GM21528 (cell line): ENCODE data around the gene PANK4.

Source experiments
- ATAC-seq: cut with Tn5 transposase; IDR thresholded peaks from one replicate; pipeline ENCODE4 v1.9.1; 2021; ENCODE audit warnings: mild to moderate bottlenecking, moderate library complexity; ENCODE audit not compliant: unreplicated experiment, low FRiP score

The PANK4 gene

GRCh38 chr1:2502210-2502609 is 24.2 kb downstream of the PANK4 start:
- ATAC-seq: no peak

GRCh38 chr1:2501820-2502119 is 24.6 kb downstream of the PANK4 start:
- no peak for ATAC-seq

GRCh38 chr1:2501041-2501819 is 25.2 kb downstream of the PANK4 start:
- no peak for ATAC-seq

- no peak for ATAC-seq
These were observed 26.3 kb downstream of the PANK4 start for GRCh38 chr1:2499986-2500596.

GRCh38 chr1:2499260-2499659 is 27.1 kb downstream of the PANK4 start:
- no peak for ATAC-seq

- ATAC-seq: no peak
These were observed 27.7 kb downstream of the PANK4 start for GRCh38 chr1:2498648-2499047.

- ATAC-seq: no peak
These were observed 28.5 kb downstream of the PANK4 start for GRCh38 chr1:2497891-2498290.

- ATAC-seq: no peak
These were observed 29.6 kb downstream of the PANK4 start for GRCh38 chr1:2496746-2497145.

- no peak for ATAC-seq
These were observed 30.2 kb downstream of the PANK4 start for GRCh38 chr1:2496087-2496622.

GRCh38 chr1:2495546-2495945 is 30.9 kb downstream of the PANK4 start:
- ATAC-seq: no peak

- ATAC-seq: no peak
These were observed 31.4 kb downstream of the PANK4 start for GRCh38 chr1:2495026-2495425.

GRCh38 chr1:2494323-2494693 is 32.1 kb downstream of the PANK4 start:
- no peak for ATAC-seq

- ATAC-seq: no peak
These were observed 32.6 kb downstream of the PANK4 start for GRCh38 chr1:2493691-2494322.

- ATAC-seq: no peak
These were observed 33.2 kb downstream of the PANK4 start for GRCh38 chr1:2493218-2493617.

GRCh38 chr1:2492091-2492490 is 34.3 kb downstream of the PANK4 start:
- ATAC-seq: no peak

GRCh38 chr1:2489615-2490014 is 36.8 kb downstream of the PANK4 start:
- ATAC-seq: no peak

- no peak for ATAC-seq
These were observed 37.7 kb downstream of the PANK4 start for GRCh38 chr1:2488688-2489087.

GRCh38 chr1:2486558-2486957 is 39.8 kb downstream of the PANK4 start:
- ATAC-seq: no peak

- no peak for ATAC-seq
These were observed 40.4 kb downstream of the PANK4 start for GRCh38 chr1:2486041-2486440.

- ATAC-seq: no peak
These were observed 42.4 kb downstream of the PANK4 start for GRCh38 chr1:2483970-2484369.

- no peak for ATAC-seq
These were observed 43.4 kb downstream of the PANK4 start for GRCh38 chr1:2483026-2483425.

GRCh38 chr1:2482588-2482987 is 43.8 kb downstream of the PANK4 start:
- no peak for ATAC-seq
